KOPT-K1 (cell line): ENCODE results near the gene MRM2.

Experiments used
- H3K27ac ChIP-seq: fragments of 200-600 bp; sonication (generic); 2 replicates; pipeline ENCODE4 v1.5.1; 2016; ENCODE audit warnings: antibody characterized with exemption, mild to moderate bottlenecking, low read depth, low read length; ENCODE audit not compliant: poor library complexity, severe bottlenecking
- H3K36me3 ChIP-seq: fragments of 200-600 bp; sonication (generic); 2 replicates; pipeline ENCODE4 v1.5.1; 2017; ENCODE audit warnings: antibody characterized with exemption, mild to moderate bottlenecking, low read length, moderate library complexity; ENCODE audit not compliant: insufficient read depth
- H3K9me3 ChIP-seq: fragments of 200-600 bp; sonication (generic); 2 replicates; pipeline ENCODE4 v1.5.1; 2017; ENCODE audit warnings: antibody characterized with exemption, low read length, mild to moderate bottlenecking; ENCODE audit not compliant: insufficient read depth, poor library complexity, severe bottlenecking

The MRM2 gene

DNA sequence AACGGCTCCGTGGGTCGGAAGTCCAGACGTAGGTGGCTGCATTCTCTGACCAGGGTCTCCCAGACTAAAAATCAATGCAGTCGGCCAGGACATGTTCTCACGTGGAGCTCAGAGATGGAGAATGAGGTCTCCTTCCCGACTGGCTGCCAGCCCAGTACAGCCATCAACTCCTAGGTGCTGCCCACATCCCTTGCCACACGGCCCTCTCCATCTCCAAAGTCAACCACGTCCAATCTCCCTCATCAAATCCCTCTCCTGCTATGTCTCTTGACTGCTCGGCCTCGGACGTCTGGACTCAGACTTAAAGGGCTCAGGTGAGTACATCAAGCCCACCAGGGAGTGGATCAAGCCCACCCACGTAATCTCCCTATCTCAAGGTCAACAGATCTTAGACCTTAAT, 16.2 kb downstream of the MRM2 start:
- H3K9me3 ChIP-seq: no peaks in the 10 kb centered on the region
- peaks cover 100% of the 10 kb centered on the region for H3K36me3 ChIP-seq
- H3K27ac ChIP-seq: no peak overlapping the region

DNA sequence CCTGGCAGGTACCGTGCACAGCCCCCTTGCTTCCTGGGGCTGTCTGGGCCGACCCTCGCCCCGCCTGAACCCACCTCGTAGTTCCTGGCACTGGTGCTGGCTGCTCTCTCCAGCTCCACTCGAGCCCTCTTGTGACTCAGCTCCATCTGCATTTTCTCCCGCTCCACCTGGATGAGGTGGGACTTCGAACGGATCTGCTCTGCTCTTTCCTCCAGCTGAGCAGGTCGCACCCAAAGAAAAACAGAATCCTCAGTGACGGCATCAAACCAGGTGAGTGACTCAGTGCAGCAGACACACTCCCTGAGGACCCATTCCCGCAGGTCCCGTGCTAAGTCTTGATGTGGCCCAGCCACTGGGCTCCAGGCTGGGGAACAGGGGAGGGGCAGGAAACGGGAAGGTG, 16.7 kb downstream of the MRM2 start:
- Histone ChIP-seq H3K9me3 (no peaks in the 10 kb centered on the region), H3K36me3 (peaks cover 100% of the 10 kb centered on the region), H3K27ac (no peak overlapping the region)

DNA sequence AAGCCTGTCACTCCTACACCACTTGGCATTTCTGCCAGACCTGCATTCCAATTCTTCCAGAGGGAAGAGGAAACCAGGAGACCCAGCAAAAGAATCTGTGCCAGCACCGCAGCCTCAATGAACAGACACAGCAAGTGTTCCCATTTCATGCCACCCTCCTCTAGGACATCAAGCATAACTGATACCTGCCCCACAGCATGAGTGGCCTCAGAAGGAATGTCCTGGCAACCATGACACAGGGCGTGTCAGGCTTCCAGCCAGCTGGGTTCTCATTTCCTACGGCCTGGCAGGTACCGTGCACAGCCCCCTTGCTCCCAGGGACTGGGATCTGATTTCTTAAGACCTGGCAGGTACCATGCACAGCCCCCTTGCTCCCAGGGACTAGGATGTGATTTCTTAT, 17.1 kb downstream of the MRM2 start:
- Histone ChIP-seq H3K36me3 (peaks cover 100% of the 10 kb centered on the region), H3K27ac (no peak overlapping the region)

DNA sequence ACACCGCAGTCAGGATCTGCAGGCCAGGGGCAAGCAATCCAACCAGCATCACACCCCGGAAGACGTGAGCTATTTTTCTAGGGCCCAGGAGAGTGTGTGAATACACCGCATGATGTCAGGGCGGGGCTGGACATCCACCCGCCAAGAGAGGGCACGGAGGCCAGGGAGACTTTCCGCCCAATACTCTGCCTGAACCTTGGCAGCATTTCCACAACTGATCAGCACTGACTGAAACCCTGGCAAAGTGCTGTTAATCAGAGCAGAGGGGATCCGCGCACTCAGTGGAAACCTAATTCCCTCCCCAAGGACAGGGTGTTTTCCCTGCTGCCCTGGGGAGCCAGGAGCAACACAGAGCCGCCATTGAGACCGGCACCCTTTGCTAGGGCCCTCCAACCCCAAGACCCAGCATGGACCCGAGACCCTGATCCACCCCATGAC, 17.5 kb downstream of the MRM2 start:
- H3K9me3 ChIP-seq: no peaks in the 10 kb centered on the region
- H3K36me3 ChIP-seq: peaks cover 99% of the 10 kb centered on the region

More for the DNA sequence above, 17.1 kb downstream of the MRM2 start:
- no peaks in the 10 kb centered on the region for H3K9me3 ChIP-seq

DNA sequence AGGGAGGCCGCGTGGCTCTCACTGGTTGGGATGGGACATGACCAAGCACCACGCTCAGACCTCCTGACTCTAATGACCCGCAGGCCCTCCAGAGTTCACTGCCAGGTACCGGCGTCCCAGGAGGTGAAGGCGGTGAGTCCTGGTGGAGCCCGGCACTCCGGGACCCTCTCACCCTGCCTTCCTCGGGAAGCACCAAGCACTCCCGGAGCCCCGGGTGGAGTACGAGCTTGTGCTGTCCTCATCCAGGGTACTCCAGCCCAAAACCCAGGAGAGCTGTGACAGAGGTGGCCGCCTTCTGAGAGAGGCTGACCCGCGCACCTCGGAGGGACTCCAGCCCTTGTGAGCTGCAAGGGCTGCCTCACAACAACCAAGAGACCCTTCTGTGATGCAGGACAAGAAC, 18.7 kb downstream of the MRM2 start:
- Histone ChIP-seq H3K36me3 (peaks cover 99% of the 10 kb centered on the region), H3K27ac (no peak overlapping the region)

More for the DNA sequence above, 17.5 kb downstream of the MRM2 start:
- no peak overlapping the region for H3K27ac ChIP-seq

DNA sequence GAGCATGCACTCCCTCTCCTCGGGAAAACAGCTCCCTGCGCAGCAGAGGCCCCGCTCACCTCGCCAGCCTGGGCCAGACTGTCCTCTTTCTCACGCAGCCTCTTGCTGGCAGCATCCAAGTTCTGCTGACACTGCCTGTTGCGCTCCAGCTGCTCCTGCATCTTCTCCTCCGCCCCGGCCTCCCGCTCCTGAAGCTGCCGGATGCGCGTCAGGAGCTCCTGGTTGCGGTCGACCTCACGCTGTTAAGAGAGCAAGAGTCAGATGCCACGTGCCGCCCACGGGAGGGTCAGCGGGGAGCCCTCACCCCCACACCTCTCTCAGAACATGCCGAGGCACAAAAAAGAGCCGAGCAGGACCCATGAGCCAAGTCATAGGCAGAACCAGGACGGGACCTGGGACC, 19.5 kb downstream of the MRM2 start:
- Histone ChIP-seq H3K27ac (no peak overlapping the region), H3K9me3 (no peaks in the 10 kb centered on the region), H3K36me3 (peaks cover 99% of the 10 kb centered on the region)

More for the DNA sequence above, 18.7 kb downstream of the MRM2 start:
- H3K9me3 ChIP-seq: no peaks in the 10 kb centered on the region

DNA sequence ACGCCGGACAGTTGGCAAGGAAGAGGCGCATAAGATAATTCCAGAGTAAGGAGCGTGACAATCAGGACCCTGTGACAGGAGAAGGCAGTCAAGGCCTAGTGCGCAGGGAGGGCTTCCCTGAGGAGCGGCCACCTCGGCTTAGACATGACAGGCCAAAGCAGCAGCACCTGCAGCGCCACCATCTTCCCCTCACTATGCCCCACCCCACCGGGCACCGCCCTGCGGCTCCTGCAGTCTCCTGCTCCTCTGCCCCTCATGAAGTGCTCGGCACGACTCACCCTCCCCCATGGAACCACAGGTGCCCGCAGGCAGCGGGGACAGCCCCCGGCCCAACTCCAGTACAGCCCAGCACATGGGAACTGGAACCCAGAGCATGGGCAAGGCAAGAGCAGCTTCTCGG, 21.1 kb downstream of the MRM2 start:
- H3K27ac ChIP-seq: no peak overlapping the region
- no peaks in the 10 kb centered on the region for H3K9me3 ChIP-seq
- H3K36me3 ChIP-seq: peaks cover 99% of the 10 kb centered on the region

DNA sequence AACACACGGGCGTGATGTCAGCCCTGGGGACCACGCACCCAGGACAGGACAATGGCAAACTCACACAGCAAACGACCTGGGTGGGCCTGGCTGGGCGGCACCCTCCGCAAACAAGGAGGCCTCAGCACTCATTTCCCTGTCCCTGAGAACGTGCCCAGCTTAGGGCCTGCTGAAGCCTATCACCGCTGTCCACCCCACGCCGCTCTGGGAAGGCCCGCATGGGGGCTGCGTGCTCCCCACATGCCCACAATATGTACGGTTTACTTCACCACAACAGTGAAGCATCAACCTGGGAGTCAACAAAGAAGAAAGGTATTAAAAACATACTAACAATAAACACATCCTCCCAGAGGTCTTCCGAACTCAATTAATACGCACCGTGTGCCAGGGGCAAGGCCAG, 21.5 kb downstream of the MRM2 start:
- H3K9me3 ChIP-seq: no peaks in the 10 kb centered on the region
- H3K27ac ChIP-seq: no peak overlapping the region
- peaks cover 99% of the 10 kb centered on the region for H3K36me3 ChIP-seq

DNA sequence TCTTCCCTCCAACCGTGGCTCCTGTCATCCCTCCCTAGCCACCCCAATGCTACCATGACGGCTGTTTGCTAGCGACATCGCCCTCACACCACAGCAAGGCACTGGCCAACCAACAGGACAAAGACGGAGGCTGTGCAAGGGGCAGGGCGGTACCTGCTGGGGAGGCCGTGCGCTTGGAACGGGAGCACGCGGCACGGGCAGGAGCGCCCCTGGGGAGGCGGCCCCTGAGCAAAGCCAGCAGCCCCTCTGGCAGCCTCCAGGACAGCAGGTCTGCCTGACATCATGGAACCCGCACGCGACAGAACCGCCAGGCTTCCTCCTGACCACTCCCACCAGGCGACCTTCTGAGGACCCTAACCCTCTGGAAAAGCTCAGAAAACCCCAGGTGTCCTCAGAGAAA, 22.0 kb downstream of the MRM2 start:
- Histone ChIP-seq H3K27ac (no peak overlapping the region), H3K36me3 (peaks cover 99% of the 10 kb centered on the region), H3K9me3 (no peaks in the 10 kb centered on the region)

DNA sequence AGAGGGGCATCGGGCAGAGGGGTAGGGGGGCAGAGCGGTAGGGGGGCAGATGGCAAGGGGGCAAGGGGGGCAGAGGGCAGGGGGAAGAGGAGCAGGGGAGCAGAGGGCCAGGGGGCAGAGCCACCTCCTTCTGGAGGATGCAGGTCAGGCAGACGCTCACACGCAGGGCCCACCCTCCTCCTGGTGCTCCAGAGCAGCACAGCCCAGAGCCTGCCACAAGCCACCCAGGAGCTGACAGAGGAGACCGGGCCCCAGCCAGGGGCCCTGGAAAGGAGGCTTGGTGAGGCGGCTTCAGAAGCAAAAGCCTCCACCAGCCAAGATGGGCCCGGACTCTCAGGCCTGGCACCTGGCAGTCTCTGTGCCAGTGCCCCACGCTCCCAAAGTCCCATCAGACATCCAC, 22.4 kb downstream of the MRM2 start:
- peaks cover 99% of the 10 kb centered on the region for H3K36me3 ChIP-seq
- H3K9me3 ChIP-seq: no peaks in the 10 kb centered on the region
- H3K27ac ChIP-seq: no peak overlapping the region

DNA sequence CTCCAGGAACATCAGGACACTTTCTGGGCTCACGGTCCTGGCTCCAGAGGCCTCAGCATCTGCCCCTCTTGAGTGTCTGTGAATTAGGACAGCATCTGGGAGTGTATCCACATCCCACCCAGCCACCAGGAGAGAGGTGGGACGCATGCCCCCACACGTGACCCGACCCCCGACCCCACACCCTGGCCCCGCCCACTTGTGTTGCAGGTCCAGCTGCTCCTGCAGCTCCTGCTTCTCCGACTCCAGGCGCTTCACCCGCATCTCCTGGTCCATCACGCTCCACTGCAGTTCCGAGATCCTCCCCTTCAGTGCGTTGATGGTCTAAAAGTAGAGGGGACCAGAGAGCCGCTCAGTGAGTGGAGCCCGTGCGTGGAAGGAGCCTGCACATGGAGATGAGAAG, 22.9 kb downstream of the MRM2 start:
- Histone ChIP-seq H3K36me3 (peaks cover 99% of the 10 kb centered on the region), H3K27ac (no peak overlapping the region), H3K9me3 (no peaks in the 10 kb centered on the region)

DNA sequence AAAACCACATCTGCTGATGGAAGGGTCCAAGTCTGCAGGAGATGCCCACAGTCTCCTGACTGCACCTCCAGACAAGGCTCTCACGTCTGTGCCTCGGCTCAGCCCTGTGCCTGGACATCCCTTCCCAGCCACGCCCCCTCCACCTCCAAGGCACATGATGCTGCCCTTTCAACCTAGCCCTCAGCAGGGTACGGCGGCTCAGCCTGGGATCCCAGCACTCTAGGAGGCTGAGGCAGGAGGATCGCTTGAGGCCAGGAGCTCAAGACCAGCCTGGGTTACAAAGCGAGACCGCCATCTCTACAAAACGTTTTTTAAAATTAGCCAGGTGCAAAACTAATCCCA, 23.6 kb downstream of the MRM2 start:
- H3K36me3 ChIP-seq: peaks cover 99% of the 10 kb centered on the region
- H3K9me3 ChIP-seq: no peaks in the 10 kb centered on the region
- H3K27ac ChIP-seq: no peak overlapping the region

DNA sequence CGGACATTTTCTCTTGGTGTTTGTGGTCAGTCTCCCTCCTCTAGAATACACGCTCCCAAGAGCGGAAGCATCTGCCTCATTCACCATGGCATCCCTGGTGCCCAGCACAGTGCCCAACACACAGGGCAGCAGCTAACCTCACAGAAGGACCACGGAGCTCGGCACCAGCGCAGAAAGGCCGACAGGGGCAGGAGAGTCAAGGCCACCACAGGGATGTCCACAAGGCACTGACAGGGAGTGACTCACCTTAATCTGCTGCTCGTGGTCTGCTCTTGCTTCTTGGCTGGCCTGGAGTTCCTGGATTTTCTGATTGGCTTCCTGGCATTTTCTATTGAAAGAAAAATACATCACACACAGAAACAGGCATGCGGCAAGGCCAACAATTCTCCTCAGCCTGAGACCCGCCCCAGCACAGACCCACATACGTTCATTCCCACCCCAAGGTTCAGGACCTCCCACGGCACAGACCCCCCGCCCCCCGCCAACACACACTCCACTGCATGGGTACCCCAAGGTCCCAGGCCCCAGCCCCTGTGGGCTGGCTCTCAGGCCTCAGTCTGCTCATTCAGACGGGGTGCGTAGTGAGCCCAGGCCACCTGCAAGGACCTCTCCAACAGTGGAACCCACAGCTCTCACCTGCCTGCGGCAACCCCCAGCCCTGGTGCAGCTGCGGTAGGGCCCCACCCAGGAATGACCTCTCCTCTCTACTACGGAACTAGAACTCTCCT, 24.1 kb downstream of the MRM2 start:
- Histone ChIP-seq H3K27ac (no peak overlapping the region), H3K9me3 (no peaks in the 10 kb centered on the region), H3K36me3 (peaks cover 99% of the 10 kb centered on the region)

DNA sequence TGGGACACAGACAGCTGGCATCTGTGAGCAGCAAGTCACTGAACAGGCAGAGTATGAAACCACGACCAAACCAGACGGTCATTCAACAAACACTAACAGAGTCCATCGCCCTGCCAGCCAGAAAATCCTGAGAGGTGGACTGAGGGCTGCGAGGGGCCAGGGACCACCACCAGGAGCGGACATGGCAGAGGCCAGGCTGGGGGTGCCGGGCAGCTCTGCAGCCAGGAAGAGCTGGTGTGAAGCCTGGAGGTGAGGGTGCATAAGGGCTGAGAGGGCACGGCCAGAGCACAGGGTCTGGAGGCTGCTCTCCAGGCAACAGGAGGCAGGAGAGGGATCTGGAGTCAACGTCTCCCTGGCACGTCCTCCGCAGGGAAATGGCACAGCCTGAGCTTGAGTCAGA, 24.8 kb downstream of the MRM2 start:
- Histone ChIP-seq H3K9me3 (no peaks in the 10 kb centered on the region), H3K27ac (no peak overlapping the region), H3K36me3 (peaks cover 99% of the 10 kb centered on the region)

DNA sequence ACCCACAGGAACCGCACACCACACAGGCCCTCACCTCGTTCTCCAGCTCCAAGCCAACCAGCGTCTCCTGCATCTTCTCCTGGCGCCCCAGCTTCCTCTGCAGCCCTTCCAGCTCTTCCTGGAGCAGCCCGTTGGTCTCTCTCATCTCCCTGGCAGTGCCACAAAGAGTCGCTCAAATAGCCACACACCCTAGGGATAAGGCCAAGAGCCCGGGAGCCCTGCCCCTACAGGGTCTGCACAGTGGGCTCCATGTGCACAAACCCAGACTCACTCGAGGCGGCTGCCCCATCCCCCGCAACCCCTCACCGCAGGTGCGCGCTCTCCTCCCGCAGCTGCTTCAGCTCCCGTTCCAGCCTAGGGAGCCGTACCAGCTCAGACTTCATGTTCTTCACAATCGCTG, 26.2 kb downstream of the MRM2 start:
- H3K9me3 ChIP-seq: no peaks in the 10 kb centered on the region
- H3K27ac ChIP-seq: peak overlapping the region; percentile 31
- peaks cover 99% of the 10 kb centered on the region for H3K36me3 ChIP-seq

DNA sequence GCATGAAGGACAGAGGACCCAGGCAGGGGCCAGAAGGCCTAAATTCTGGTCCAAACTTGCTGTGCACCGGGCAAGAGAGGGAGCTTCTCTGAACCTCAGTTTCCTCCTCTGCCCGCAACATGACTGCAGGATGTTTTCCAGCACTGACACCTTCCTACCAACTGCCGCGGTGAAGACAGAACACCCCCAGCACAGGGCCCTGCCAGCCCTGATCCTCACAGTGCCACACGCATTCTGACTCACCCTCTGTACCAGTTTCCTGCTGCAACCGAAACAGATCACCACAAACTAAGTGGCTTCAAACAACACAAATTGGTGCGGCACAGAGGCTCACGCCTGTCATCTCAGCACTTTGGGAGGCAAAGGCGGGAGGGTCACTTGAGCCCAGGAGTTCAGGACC, 27.4 kb downstream of the MRM2 start:
- H3K9me3 ChIP-seq: no peaks in the 10 kb centered on the region
- H3K27ac ChIP-seq: peak overlapping the region; percentile 57
- H3K36me3 ChIP-seq: peaks cover 97% of the 10 kb centered on the region
